LNCAP (cell line): ENCODE measurements around the gene SLC22A31.

Source experiments
- TF ChIP-seq, protein P1 (sequence below): fragments of 450-650 bp; IDR thresholded peaks from 2 replicates; pipeline ENCODE4 v1.5.1; 2017; ENCODE audit warnings: mild to moderate bottlenecking

SLC22A31 gene

DNA sequence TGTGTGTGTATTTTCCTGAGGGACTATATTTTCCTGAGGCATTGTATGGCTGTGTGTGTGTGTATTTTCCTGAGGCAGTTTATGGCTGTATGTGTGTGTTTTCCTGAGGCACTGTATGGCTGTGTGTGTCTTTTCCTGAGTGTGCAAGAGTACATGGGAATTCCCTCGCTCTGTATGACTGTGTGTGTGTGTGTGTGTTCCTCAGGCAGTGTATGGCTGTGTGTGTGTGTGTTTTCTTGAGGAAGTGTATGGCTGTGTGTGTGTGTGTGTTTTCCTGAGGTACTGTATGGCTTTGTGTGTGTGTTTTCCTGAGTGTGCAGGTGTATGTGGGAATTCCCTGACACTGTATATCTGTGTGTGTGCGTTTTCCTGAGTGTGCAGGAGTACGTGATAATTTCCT is 21.3 kb upstream of the SLC22A31 start:
- TF ChIP-seq, protein P1, sequence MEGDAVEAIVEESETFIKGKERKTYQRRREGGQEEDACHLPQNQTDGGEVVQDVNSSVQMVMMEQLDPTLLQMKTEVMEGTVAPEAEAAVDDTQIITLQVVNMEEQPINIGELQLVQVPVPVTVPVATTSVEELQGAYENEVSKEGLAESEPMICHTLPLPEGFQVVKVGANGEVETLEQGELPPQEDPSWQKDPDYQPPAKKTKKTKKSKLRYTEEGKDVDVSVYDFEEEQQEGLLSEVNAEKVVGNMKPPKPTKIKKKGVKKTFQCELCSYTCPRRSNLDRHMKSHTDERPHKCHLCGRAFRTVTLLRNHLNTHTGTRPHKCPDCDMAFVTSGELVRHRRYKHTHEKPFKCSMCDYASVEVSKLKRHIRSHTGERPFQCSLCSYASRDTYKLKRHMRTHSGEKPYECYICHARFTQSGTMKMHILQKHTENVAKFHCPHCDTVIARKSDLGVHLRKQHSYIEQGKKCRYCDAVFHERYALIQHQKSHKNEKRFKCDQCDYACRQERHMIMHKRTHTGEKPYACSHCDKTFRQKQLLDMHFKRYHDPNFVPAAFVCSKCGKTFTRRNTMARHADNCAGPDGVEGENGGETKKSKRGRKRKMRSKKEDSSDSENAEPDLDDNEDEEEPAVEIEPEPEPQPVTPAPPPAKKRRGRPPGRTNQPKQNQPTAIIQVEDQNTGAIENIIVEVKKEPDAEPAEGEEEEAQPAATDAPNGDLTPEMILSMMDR = no peak

DNA sequence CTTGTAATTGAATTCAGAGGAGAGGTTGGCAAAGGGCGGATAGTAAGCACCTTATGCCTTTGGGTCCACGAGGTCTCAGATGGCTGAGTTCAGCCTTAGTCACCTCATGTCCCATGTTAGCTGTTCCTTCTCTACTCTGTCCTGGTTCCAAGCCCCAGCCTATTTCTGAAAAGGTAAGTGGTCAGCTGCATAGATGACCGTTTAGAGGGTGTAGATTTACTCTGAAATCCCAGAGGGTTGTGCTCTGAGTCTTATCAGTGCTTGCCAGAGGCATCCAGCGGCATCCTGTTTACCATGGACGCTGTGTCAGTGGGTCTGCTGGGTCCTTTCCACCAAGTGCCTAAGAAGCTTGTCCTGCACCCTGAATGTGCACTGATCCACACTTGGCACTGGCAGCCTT is 19.0 kb upstream of the SLC22A31 start:
- TF ChIP-seq, protein P1 = no peak

DNA sequence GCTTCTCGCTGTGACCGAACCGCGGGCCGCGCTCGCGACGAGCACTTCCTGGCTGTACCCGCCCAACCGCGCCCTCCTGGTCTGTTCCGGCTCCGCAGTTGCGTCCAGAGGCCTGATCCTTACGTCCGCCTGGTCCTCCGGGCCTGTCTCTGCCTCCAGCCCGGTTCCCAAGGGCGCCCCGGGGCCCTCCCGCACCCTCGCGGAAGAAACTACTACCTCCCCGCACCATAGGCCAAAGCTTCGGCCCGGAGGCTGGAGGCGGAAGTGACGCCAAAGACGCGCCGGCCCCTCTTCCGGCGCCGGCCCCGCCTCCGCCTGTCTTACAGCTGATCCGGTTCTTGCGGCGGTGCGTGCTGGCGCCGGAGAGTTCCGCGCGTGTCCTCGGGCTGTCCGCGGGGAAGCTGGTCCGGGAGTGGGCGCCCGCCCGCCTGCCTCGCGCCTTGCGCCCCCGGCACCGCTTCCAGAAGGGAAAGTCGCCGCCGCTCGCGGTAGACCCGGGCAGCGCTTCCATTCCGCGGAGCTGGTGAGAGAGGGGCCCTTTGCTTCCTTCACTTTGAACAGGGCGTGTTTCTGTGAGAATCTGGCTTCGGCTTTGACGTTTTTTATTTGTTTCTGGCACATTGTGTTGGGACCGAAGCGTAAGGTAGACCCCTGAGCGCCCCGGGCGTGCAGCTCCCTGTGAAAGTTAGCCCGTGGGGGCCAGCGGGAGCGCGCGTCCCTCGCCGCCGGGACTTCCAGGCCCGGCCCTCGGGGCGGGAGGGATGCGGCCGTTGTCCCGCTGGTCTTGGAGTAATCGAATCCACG is 17.3 kb upstream of the SLC22A31 start, which contains the start of gene ZNF778:
Gene ZNF778 (plus strand): TSS at position 316 of the 804 bp plus-strand sequence. CDS start 3,425 bp downstream, outside the sequence.
- TF ChIP-seq, protein P1 = no peak

DNA sequence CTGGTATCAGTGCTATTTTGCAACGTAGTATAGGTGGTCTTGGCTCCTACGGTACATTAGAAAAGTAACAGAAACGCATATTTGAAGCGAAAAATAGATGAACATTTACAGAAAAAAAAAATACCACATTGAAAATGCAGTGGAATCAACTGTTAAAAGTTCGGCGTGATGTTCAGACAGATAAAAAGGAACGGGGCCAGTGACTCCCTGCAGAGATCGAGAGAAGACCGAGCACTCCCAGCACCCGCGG is 16.7 kb upstream of the SLC22A31 start:
- TF ChIP-seq, protein P1 = no peak

DNA sequence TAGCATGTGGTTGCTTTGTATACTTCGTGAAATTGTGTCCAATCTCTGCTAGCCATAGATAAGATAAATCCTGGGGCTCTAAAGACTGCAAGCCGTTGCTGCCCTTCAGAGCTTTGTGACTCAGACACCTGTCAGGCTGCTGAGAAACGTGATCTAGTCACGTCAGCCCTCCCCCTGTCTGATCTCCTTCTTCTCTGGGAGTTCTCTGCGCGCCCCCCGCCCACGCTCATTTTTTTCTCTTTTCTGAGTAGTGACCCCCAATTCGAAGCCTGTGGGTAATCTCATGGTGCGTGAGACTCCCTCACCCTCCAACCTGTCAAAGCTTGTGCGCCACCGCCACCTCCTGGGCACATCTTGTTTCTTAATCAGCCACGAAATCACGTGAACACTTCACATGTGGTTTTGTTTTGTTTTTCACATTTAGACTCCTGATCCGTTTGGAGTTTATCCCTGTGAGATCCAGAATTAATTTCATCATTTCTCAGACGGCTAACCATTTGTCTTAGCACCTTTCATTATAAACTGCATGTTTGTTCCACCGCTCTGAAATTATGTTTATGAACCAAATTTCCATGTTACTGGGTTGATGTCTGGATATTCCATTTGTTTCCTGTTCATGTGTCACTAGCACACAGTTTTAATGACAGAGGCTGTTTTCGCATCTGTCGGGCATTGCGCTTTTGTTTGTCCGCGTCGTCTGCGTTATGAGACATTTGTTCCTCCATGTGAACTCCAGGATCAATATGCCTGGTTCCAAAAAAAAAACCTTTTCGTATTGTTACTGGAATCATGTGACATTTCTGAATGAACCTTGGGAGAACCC is 16.2 kb upstream of the SLC22A31 start:
- TF ChIP-seq, protein P1 = peak; percentile 68

DNA sequence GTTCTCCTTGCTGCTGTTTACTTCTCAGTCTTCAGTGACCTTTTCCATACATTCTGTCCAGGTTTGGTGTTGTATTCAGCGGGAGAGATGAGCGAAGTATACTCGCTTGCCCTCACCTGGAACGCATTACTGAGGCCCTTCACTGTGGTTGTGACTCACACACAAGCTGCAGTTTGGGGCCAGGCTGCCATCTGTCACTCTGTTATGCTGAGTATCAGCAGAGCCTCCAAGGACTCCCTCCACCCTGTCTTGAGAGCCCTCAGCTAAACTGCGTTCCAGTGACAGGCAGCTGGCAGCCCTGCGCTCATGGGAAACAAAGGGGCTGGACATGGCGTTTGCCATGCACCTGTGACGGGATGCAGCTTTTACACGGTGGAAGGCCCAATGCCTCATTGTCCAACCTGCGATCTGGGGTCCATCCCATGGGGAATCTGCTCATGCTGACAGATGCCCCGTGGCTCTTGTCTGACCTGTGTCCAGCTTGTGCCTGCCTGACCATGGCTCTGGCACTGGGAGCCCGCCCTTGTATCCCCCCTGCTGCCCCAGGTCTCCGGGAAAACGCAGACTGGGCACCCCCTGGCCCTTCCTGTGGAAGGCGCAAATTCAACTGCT is 10.7 kb upstream of the SLC22A31 start:
- TF ChIP-seq, protein P1 = no peak

DNA sequence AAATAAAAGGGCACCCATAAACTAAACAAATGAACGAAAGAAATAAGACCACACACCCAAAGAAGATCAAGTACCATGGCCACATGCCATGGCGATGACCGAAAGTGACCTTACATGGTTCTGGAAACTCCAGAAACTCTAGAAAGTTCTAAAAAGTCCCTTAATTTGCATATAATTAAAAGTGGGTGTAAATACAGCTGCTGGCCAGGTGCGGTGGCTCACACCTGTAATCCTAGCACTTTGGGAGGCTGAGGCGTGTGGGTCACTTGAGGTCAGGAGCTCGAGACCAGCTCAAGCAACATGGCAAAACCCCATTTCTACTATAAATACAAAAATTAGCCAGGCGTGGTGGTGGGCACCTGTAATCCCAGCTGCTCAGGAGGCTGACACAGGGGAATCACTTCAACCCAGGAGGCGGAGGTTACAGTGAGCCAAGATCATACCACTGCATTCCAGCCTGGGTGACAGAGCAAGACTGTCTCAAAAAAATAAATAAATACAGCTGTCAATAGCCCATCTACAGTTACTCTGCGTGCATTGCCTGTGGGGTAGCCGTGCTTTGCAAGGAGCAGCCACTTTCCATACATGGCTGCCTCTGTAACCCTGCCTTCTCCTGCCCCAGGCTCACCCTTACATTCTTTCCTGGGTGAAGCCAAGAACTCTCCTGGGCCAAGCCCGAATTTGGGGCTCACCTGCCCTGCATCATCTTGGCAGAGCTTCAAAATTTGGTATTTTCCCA is 10.0 kb upstream of the SLC22A31 start:
- TF ChIP-seq, protein P1 = no peak
